Breast epithelium (tissue), 4 donors: ENCODE measurements around the gene WAC. TPM values are rescaled to one million over a fixed set of nuclear protein-coding genes. Genes with fewer than 3 reads are reported as not detected.
"Not testable (repeated sequence)": the region's sequence is repeated elsewhere in the genome, so short reads cannot be mapped to it uniquely, and the experiment has no call there.

Experiments
- DNase-seq, 2 donors: peaks; one replicate each; pipeline ENCODE4 v3.0.0-alpha.2; 2019; ENCODE audit warnings: low spot score in 2 of 2
- H3K27ac ChIP-seq, 2 donors: fragments of 200-600 bp; sonication (generic) in 1 of 2; one replicate each; pipeline ENCODE4 v1.5.1; 2016 to 2019; ENCODE audit warnings: mild to moderate bottlenecking in 1 of 2
- H3K27me3 ChIP-seq, 2 donors: fragments of 200-600 bp; sonication (generic) in 1 of 2; one replicate each; pipeline versions ENCODE4 v1.5.1 to v1.6.0; 2017 to 2019; ENCODE audit warnings: control low read depth in 1 of 2, mild to moderate bottlenecking in 1 of 2
- H3K36me3 ChIP-seq: fragments of 200-600 bp; one replicate; pipeline ENCODE4 v1.5.1; 2019
- H3K4me1 ChIP-seq, 2 donors: fragments of 200-600 bp; sonication (generic); one replicate each; pipeline ENCODE4 v1.5.1; 2016 to 2019; ENCODE audit warnings: control low read depth in 1 of 2
- H3K4me3 ChIP-seq, 3 donors: fragments of 200-600 bp; sonication (generic); 1 replicate in 2 of 3; 2 replicates in 1 of 3; pipeline ENCODE4 v1.5.1; 2016 to 2019; ENCODE audit warnings: mild to moderate bottlenecking in 3 of 3, moderate library complexity in 2 of 3
- H3K9me3 ChIP-seq, 2 donors: fragments of 200-600 bp; sonication (generic) in 1 of 2; one replicate each; pipeline ENCODE4 v1.5.1; 2016 to 2019; ENCODE audit warnings: control low read depth in 1 of 2
- POLR2A ChIP-seq: fragments of 450-650 bp; IDR thresholded peaks from one replicate; pipeline ENCODE4 v1.6.1; 2016; ENCODE audit warnings: antibody characterized with exemption, mild to moderate bottlenecking, moderate library complexity
- POLR2AphosphoS5 ChIP-seq, 3 donors: sonication (generic); formaldehyde crosslinking; IDR thresholded peaks; one replicate each; pipeline ENCODE4 v1.6.1; 2017; ENCODE audit warnings: antibody characterized with exemption in 3 of 3
- intact Hi-C: fragments of 100-400 bp; cut with DNase I; formaldehyde crosslinking; loops from one replicate; pipeline ENCODE4 v1.15.1; 2023; ENCODE audit warnings: low total_unique reads
- total RNA-seq, 3 donors: library from RNA; depleted of rRNA; stranded (reverse); fragments of >200 nt; gene quantifications; one replicate each; pipeline ENCODE4 v1.1.0, GENCODE V29; 2016
- TF ChIP-seq, protein P1 (sequence below), 3 donors: fragments of 450-650 bp; IDR thresholded peaks; one replicate each; pipeline ENCODE4 v1.5.1; 2016 to 2017; ENCODE audit warnings: antibody characterized with exemption in 3 of 3, mild to moderate bottlenecking in 3 of 3, moderate library complexity in 3 of 3

The WAC gene, protein sequence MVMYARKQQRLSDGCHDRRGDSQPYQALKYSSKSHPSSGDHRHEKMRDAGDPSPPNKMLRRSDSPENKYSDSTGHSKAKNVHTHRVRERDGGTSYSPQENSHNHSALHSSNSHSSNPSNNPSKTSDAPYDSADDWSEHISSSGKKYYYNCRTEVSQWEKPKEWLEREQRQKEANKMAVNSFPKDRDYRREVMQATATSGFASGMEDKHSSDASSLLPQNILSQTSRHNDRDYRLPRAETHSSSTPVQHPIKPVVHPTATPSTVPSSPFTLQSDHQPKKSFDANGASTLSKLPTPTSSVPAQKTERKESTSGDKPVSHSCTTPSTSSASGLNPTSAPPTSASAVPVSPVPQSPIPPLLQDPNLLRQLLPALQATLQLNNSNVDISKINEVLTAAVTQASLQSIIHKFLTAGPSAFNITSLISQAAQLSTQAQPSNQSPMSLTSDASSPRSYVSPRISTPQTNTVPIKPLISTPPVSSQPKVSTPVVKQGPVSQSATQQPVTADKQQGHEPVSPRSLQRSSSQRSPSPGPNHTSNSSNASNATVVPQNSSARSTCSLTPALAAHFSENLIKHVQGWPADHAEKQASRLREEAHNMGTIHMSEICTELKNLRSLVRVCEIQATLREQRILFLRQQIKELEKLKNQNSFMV
- 100 to 1,000 TPM; 124 to 180 (median 142) TPM for total RNA-seq

GRCh38 chr10:28532337-28533185, at the start of gene WAC:
Gene WAC, plus strand, starts transcription at chr10:28533118. Its CDS starts 462 bp downstream, at chr10:28533580.
- H3K4me1 ChIP-seq = peaks cover 0 to 5% of the 10 kb centered on the region in 2 donors
- intact Hi-C loops = no loop called here
- TF ChIP-seq POLR2A = peak; percentile 86
- TF ChIP-seq, protein P1, sequence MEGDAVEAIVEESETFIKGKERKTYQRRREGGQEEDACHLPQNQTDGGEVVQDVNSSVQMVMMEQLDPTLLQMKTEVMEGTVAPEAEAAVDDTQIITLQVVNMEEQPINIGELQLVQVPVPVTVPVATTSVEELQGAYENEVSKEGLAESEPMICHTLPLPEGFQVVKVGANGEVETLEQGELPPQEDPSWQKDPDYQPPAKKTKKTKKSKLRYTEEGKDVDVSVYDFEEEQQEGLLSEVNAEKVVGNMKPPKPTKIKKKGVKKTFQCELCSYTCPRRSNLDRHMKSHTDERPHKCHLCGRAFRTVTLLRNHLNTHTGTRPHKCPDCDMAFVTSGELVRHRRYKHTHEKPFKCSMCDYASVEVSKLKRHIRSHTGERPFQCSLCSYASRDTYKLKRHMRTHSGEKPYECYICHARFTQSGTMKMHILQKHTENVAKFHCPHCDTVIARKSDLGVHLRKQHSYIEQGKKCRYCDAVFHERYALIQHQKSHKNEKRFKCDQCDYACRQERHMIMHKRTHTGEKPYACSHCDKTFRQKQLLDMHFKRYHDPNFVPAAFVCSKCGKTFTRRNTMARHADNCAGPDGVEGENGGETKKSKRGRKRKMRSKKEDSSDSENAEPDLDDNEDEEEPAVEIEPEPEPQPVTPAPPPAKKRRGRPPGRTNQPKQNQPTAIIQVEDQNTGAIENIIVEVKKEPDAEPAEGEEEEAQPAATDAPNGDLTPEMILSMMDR (IDR thresholded peaks at IDR 0.05) = peak in 2 of 3 donors; percentile 28 to 38
- peak; percentile 92 to 95 (median 94) for TF ChIP-seq POLR2AphosphoS5 (IDR thresholded peaks at IDR 0.05)

DNA sequence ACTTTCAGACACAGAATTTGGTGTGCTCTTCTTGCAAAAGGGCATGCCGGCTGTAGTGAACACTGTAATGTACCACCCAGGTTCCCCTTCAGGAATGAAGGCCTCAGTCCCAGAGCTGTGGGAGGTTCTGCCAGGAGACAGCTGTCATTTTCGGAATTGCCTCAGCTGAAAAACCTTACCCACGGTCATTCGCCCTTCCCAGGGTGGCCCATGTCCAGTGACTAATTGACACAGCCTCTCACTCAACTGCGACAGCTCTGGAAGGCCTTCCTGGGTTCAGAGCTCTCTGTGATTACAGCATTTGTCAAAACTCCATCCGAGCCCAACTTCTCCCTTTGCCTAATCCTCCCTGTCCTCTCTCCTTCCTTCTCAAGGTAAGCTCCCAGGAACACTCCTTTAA, 43.7 kb upstream of the WAC start:
- H3K36me3 ChIP-seq = no peaks in the 10 kb centered on the region
- no peaks in the 10 kb centered on the region for H3K27me3 ChIP-seq
- TF ChIP-seq POLR2AphosphoS5 (IDR thresholded peaks at IDR 0.05) (no peak), POLR2A (no peak)
- intact Hi-C loops = no loop called here
- no peak overlapping the region for H3K4me3 ChIP-seq
- no peaks in the 10 kb centered on the region for H3K9me3 ChIP-seq
- no peak for DNase-seq
- H3K27ac ChIP-seq = no peak overlapping the region
- H3K4me1 ChIP-seq = no peaks in the 10 kb centered on the region

More at GRCh38 chr10:28532337-28533185, at the start of gene WAC:
- Histone ChIP-seq H3K36me3 (no peaks in the 10 kb centered on the region), H3K27ac (peak within 1 kb of the TSS; percentile 98 to 100), H3K4me3 (peak within 1 kb of the TSS; percentile 88 to 98 (median 93)), H3K27me3 (no peaks in the 10 kb centered on the region), H3K9me3 (no peaks in the 10 kb centered on the region)
- peak; percentile 91 to 96 for DNase-seq

DNA sequence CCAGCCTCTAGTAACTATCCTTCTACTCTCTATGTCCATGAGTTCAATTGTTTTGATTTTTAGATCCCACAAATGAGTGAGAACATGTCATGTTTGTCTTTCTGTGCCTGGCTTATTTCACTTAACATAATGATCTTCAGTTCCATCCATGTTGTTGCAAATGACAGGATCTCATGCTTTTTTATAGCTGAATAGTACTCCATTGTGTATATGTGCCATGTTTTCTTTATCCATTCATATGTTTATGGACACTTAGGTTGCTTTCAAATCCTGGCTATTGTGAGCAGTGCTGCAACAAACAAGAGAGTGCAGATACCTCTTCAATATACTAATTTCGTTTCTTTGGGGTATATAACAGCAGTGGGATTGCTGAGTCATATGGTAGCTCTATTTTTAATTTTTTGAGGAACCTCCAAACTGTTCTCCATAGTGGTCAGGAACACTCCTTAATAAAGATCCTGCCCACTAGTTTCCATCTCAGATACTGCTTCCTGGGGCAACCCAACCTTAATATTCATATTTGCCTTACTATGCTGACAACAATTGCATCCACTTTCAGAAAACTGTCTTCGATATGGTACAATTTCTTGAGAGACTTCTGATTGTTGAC, 42.6 kb upstream of the WAC start:
- intact Hi-C loops, H3K9me3 ChIP-seq, DNase-seq, H3K4me1 ChIP-seq, H3K4me3 ChIP-seq, H3K36me3 ChIP-seq, H3K27ac ChIP-seq, H3K27me3 ChIP-seq: not testable (repeated sequence)

GRCh38 chr10:28492116-28492920, 40.6 kb upstream of the WAC start:
- DNase-seq = no peak
- Histone ChIP-seq H3K9me3 (no peaks in the 10 kb centered on the region), H3K4me1 (peaks cover 0 to 5% of the 10 kb centered on the region in 2 donors), H3K27ac (no peak overlapping the region), H3K27me3 (no peaks in the 10 kb centered on the region), H3K36me3 (no peaks in the 10 kb centered on the region), H3K4me3 (peak overlapping the region in 1 of 3 donors; percentile 4)
- TF ChIP-seq POLR2A (no peak), POLR2AphosphoS5 (IDR thresholded peaks at IDR 0.05) (no peak)
- TF ChIP-seq, protein P1 (IDR thresholded peaks at IDR 0.05) = no peak
- intact Hi-C loops = no loop called here

DNA sequence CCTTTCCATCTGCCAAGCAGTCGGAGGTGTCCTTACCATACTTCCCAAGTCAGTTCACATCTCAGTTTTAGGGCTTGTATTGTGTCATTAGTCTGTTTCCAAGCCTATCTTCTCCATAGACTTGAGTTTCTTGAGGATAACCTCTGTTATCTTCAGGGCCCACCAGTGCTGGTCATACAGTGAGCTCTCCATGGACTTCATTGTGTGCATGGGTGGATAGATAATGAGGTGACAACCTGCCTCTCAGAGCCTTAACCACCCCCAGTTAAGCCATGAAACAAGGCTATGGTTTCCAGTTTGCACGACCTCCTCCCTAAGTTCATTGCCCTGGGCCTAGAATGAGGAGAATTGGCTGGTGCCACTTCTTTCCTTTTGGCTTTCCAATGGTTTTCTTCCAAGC, 38.5 kb upstream of the WAC start:
- Histone ChIP-seq H3K4me3 (no peak overlapping the region), H3K9me3 (no peaks in the 10 kb centered on the region), H3K27me3 (no peaks in the 10 kb centered on the region), H3K36me3 (no peaks in the 10 kb centered on the region), H3K4me1 (peaks cover 0 to 5% of the 10 kb centered on the region in 2 donors), H3K27ac (no peak overlapping the region)
- intact Hi-C loops = no loop called here
- no peak for DNase-seq
- TF ChIP-seq POLR2AphosphoS5 (IDR thresholded peaks at IDR 0.05) = no peak
- TF ChIP-seq, protein P1 (IDR thresholded peaks at IDR 0.05) = no peak
- TF ChIP-seq POLR2A = no peak
